ENCODE measurements around the gene TACR2. TPM values are rescaled to one million over a fixed set of nuclear protein-coding genes. Genes with fewer than 3 reads are reported as not detected.
"Not testable (repeated sequence)": the region's sequence is repeated elsewhere in the genome, so short reads cannot be mapped to it uniquely, and the experiment has no call there.

The TACR2 gene
- total RNA-seq, 1 experiment from 2014 or later, result 0.04 TPM

GRCh38 chr10:69455006-69455763 lies 38.5 kb upstream of the TACR2 start:
- H3K4me1 ChIP-seq, result peaks cover 2% of the 10 kb centered on the region; the same call in 1 of the 2 replicates
- no peak overlapping the region for H3K4me3 ChIP-seq
- no peaks in the 10 kb centered on the region for H3K9me3 ChIP-seq (replicated peaks)
- no peaks in the 10 kb centered on the region for H3K27me3 ChIP-seq
- no peaks in the 10 kb centered on the region for H3K36me3 ChIP-seq
- no peak overlapping the region for H3K27ac ChIP-seq
- no peak for DNase-seq

- H3K27me3 ChIP-seq, result no peaks in the 10 kb centered on the region
- no peak for DNase-seq
- peaks cover 2% of the 10 kb centered on the region; the same call in 1 of the 2 replicates for H3K4me1 ChIP-seq
- no peaks in the 10 kb centered on the region for H3K36me3 ChIP-seq
- no peak overlapping the region for H3K4me3 ChIP-seq
- no peaks in the 10 kb centered on the region for H3K9me3 ChIP-seq (replicated peaks)
- no peak overlapping the region for H3K27ac ChIP-seq
Observed at GRCh38 chr10:69453795-69454194, 37.1 kb upstream of the TACR2 start.

- Histone ChIP-seq H3K9me3 (replicated peaks) (no peaks in the 10 kb centered on the region), H3K27ac (no peak overlapping the region), H3K4me3 (no peak overlapping the region), H3K4me1 (no peaks in the 10 kb centered on the region), H3K27me3 (no peaks in the 10 kb centered on the region), H3K36me3 (no peaks in the 10 kb centered on the region)
- no peak for DNase-seq
Observed at GRCh38 chr10:69452676-69453415, 36.1 kb upstream of the TACR2 start.

DNA sequence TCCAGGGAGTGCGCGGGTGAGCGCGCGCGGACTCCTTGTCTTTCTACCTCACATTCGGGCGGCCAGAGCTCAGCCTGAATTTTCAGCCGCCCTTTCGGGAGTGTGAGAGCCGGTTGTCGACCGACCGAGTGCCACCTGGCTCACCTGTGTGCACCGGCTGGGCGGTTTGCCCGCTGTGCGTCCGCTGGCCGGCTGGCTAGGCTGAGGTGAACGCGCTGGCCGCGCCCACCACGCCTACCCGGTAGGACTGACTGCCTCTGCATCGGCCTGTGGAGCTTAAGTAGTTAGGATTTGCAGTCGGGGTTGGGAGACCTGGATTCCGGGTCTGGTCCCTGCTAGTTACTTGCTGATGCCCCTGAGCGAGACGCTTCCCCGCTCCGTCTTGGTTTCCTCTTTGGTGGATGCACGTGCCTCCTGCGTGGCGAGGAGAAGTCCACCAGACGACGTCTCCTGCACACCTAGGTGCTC lies 35.1 kb upstream of the TACR2 start:
- Histone ChIP-seq H3K4me3 (peak overlapping the region; percentile 62), H3K9me3 (replicated peaks) (no peaks in the 10 kb centered on the region), H3K36me3 (no peaks in the 10 kb centered on the region), H3K4me1 (peaks cover 4% of the 10 kb centered on the region; the same call in 1 of the 2 replicates), H3K27me3 (no peaks in the 10 kb centered on the region), H3K27ac (no peak overlapping the region)
- DNase-seq, result no peak

DNA sequence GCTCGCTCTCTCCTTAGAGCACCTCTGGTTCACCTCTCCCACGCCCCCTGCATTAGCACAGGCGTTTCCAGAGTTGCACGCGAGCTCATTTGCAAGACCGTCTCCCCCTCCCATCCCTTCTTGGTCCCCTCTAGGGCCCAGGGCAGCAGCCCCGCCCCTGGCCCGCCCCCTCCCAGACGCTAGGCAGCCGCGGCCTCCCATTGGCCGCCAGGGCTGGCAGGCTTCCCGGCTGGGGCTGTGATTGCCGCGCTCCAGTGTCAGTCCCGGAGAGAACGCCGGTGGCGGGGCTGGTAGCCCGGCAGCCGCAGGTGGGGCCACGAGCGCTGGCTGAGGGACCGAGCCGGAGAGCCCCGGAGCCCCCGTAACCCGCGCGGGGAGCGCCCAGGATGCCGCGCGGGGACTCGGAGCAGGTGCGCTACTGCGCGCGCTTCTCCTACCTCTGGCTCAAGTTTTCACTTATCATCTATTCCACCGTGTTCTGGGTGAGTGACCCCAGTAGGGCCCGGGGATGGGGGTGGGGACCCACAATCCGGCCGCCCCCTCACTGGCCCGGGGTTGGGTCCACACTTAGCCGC lies 34.6 kb upstream of the TACR2 start, which contains the start of gene TSPAN15:
Gene TSPAN15, plus strand, starts transcription at position 257 of the 575 bp plus-strand sequence. Its CDS starts 130 bp downstream, at position 387.
- no peaks in the 10 kb centered on the region for H3K27me3 ChIP-seq
- peaks cover 8% of the 10 kb centered on the region; the same call in 1 of the 2 replicates for H3K4me1 ChIP-seq
- DNase-seq, result peak; percentile 73 to 81
- no peaks in the 10 kb centered on the region for H3K36me3 ChIP-seq
- H3K4me3 ChIP-seq, result peak within 1 kb of the TSS; percentile 62
- H3K27ac ChIP-seq, result no peak within 1 kb of the TSS; the same call in 1 of the 2 replicates
- H3K9me3 ChIP-seq (replicated peaks), result no peaks in the 10 kb centered on the region

DNA sequence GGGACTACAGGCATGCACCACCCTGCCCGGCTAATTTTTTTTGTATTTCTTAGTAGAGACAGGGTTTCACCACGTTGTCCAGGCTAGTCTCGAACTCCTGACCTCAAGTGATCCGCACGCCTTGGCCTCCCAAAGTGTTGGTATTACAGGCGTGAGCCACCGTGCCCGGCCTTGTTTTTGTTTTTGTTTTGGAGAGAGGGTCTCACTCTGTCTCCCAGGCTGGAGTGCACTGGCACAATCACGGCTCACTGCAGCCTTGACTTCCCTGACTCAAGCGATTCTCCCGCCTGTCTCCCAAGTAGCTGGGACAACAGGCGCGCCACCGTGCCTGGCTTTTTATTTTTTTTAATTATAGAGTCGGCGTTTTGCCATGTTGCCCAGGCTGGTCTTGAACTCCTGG lies 33.7 kb upstream of the TACR2 start:
- not testable (repeated sequence) for H3K4me1 ChIP-seq; H3K27me3 ChIP-seq; H3K36me3 ChIP-seq; DNase-seq; H3K27ac ChIP-seq; H3K9me3 ChIP-seq (replicated peaks); H3K4me3 ChIP-seq

GRCh38 chr10:69449841-69450240 lies 33.1 kb upstream of the TACR2 start:
- no peak overlapping the region for H3K27ac ChIP-seq
- H3K27me3 ChIP-seq, result no peaks in the 10 kb centered on the region
- DNase-seq, result peak; percentile 60 to 77
- H3K4me3 ChIP-seq, result no peak overlapping the region
- no peaks in the 10 kb centered on the region for H3K36me3 ChIP-seq
- H3K4me1 ChIP-seq, result peaks cover 8% of the 10 kb centered on the region; the same call in 1 of the 2 replicates
- no peaks in the 10 kb centered on the region for H3K9me3 ChIP-seq (replicated peaks)

DNA sequence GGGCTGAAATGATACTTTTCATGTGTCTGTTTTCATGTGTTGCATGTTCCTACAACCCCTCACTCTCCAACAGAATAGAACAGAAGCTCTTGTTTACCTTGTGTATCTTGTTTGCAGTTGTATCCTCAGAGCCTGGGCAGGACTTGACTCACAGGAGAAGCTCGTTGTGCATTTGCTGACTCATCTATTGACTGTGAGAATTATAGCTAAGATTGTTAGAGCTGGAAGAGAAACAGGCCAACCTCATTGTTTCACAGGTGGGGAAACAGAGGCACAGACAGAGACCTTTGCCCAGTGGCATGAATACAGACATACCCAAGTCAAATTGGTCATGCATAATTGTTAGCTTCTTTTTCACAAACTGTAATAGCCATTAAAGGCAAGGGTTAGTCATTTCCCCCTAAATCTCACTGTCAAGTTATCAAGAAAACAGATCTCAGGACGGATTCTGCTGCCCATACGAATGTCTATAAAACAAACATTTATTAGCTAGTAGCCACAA lies 30.0 kb upstream of the TACR2 start:
- no peaks in the 10 kb centered on the region for H3K9me3 ChIP-seq (replicated peaks)
- DNase-seq, result no peak
- peaks cover 8% of the 10 kb centered on the region; the same call in 1 of the 2 replicates for H3K4me1 ChIP-seq
- no peak overlapping the region for H3K27ac ChIP-seq
- H3K36me3 ChIP-seq, result no peaks in the 10 kb centered on the region
- H3K27me3 ChIP-seq, result no peaks in the 10 kb centered on the region
- no peak overlapping the region for H3K4me3 ChIP-seq

DNA sequence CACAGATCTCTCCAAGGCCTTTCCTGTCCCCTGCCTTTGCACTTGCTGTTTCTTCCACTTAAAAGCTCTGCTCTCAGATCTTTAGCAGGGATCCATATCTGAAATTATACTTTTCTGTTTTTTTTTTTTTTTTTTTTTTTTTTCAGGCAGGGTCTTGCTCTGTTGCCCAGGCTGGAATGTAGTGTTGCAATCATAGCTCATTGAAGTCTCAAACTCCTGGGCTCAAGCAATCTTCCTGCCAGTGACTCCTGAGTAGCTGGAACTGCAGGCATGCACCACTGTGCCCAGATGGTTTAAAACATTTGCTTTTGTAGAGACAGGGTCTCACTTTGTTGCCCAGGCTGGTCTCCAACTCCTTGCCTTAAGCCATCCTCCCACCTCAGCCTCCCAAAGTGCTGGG lies 29.5 kb upstream of the TACR2 start:
- no peak for DNase-seq
- Histone ChIP-seq H3K27me3 (no peaks in the 10 kb centered on the region), H3K4me3 (no peak overlapping the region), H3K36me3 (no peaks in the 10 kb centered on the region), H3K4me1 (peaks cover 8% of the 10 kb centered on the region; the same call in 1 of the 2 replicates), H3K9me3 (replicated peaks) (no peaks in the 10 kb centered on the region), H3K27ac (no peak overlapping the region)

GRCh38 chr10:69445041-69445440 lies 28.3 kb upstream of the TACR2 start:
- no peaks in the 10 kb centered on the region for H3K9me3 ChIP-seq (replicated peaks)
- no peak overlapping the region for H3K27ac ChIP-seq
- H3K4me3 ChIP-seq, result no peak overlapping the region
- peaks cover 11% of the 10 kb centered on the region; the same call in 1 of the 2 replicates for H3K4me1 ChIP-seq
- no peaks in the 10 kb centered on the region for H3K36me3 ChIP-seq
- no peak for DNase-seq
- no peaks in the 10 kb centered on the region for H3K27me3 ChIP-seq

DNA sequence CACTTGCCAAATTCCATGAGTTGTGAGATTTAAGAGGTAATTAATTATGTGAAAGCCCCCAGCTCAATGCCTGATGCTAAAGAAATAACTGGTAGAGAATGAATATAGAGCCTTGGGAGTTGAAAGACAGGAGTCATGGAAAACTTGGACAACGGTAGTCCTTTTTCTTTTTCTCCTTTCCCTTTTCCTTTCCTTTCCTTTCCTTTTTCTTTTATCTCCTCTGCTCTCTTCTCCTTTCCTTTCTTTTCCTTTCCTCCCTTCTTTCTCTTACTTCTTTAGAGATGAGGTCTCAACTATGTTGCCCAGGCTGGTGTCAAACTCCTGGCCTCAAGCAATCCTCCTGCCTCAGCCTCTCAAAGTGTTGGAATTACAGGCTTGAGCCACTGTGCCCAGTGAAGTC lies 26.6 kb upstream of the TACR2 start:
- Histone ChIP-seq H3K9me3 (replicated peaks) (no peaks in the 10 kb centered on the region), H3K4me1 (peaks cover 22% of the 10 kb centered on the region), H3K27me3 (no peaks in the 10 kb centered on the region), H3K27ac (no peak overlapping the region), H3K4me3 (no peak overlapping the region), H3K36me3 (no peaks in the 10 kb centered on the region)
- DNase-seq, result no peak

DNA sequence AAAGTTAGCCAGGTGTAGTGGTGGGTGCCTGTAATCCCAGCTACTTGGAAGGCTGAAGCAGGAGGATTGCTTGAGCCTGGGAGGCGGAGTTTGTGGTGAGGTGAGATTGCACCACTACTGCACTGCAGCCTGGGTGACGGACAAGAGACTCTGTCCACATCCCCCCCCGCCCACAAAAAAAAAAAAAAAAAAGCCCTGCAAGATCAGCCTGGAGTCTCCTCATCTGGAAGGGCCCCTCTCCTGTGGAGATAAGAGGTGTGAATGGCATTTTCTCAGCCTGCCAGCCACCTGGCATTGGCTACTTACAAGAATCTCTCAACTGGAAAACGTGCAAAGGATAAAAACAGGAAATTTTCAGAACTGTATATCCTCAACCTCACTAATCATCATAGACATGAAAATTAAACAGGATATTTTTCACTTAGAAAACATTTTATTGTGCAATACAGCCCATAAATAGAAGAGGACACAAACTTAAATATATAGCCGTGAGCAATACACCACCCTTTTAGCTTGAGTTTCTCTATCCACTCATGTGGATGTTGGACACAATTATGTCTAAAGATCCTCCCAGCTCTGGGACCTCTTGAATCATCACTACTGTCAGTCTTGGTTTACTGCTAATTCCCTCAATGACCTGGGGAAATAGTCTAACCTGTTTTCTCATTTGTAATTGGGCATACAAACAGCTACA lies 23.2 kb upstream of the TACR2 start:
- no peak overlapping the region for H3K4me3 ChIP-seq
- peak in 1 of 2 experiments; percentile 30 for DNase-seq
- H3K36me3 ChIP-seq, result no peaks in the 10 kb centered on the region
- no peak overlapping the region for H3K27ac ChIP-seq
- peaks cover 31% of the 10 kb centered on the region for H3K4me1 ChIP-seq
- no peaks in the 10 kb centered on the region for H3K9me3 ChIP-seq (replicated peaks)
- H3K27me3 ChIP-seq, result no peaks in the 10 kb centered on the region

DNA sequence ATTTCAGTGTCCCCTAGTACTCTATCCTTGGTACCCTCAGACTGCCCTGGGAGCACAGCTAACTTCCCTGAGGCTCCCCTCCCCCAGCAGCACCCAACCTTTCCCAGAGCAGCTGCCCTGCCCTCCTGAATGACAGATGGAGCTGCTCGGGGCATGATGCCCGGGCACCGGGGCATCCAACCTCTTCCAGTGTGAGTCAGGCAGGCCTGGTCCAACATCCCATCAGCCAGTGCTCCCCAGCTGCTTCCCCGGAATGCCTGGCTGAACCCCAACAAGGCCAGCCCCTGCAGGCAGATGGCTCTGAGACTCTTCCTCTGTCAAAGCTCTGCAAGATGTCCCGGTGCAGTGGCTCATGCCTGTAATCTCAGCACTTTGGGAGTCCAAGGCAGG lies 22.6 kb upstream of the TACR2 start:
- no peaks in the 10 kb centered on the region for H3K9me3 ChIP-seq (replicated peaks)
- no peaks in the 10 kb centered on the region for H3K27me3 ChIP-seq
- no peaks in the 10 kb centered on the region for H3K36me3 ChIP-seq
- H3K27ac ChIP-seq, result peak overlapping the region; percentile 39
- peaks cover 31% of the 10 kb centered on the region for H3K4me1 ChIP-seq
- H3K4me3 ChIP-seq, result no peak overlapping the region
- peak in 1 of 2 experiments; percentile 27 for DNase-seq
